Smooth muscle cell (in vitro differentiated cells): Measurements from ENCODE around the gene TMSB10. TPM values are rescaled to one million over a fixed set of nuclear protein-coding genes. Genes with fewer than 3 reads are reported as not detected.

ENCODE experiments used
- DNase-seq: peaks from one replicate; lab custom pipeline; 2025; ENCODE audit not compliant: unreplicated experiment; lab: John Stamatoyannopoulos, UW
- H2AFZ ChIP-seq: fragments of 200-600 bp; sonication (generic); 2 replicates; pipeline ENCODE4 v1.6.0; 2016; ENCODE audit warnings: antibody characterized with exemption, low read depth, mild to moderate bottlenecking
- H3F3A ChIP-seq: fragments of 200-600 bp; sonication (generic); 2 replicates; pipeline ENCODE4 v1.6.0; 2017; ENCODE audit warnings: antibody characterized with exemption, low read depth
- H3K27ac ChIP-seq: fragments of 200-600 bp; sonication (generic); 2 replicates; pipeline ENCODE4 v1.5.1; 2016; ENCODE audit warnings: low read depth, mild to moderate bottlenecking
- H3K27me3 ChIP-seq: fragments of 200-600 bp; sonication (generic); 2 replicates; pipeline ENCODE4 v1.6.1; 2016; ENCODE audit warnings: low read depth, mild to moderate bottlenecking
- H3K36me3 ChIP-seq: fragments of 200-600 bp; sonication (generic); 2 replicates; pipeline ENCODE4 v1.5.1; 2016; ENCODE audit warnings: low read depth
- H3K4me1 ChIP-seq: fragments of 200-600 bp; sonication (generic); 2 replicates; pipeline ENCODE4 v1.5.1; 2016; ENCODE audit warnings: low read depth
- H3K4me2 ChIP-seq: fragments of 200-600 bp; sonication (generic); 2 replicates; pipeline ENCODE4 v1.6.0; 2016; ENCODE audit warnings: mild to moderate bottlenecking
- H3K4me3 ChIP-seq: fragments of 200-600 bp; sonication (generic); 2 replicates; pipeline ENCODE4 v1.5.1; 2016; ENCODE audit warnings: mild to moderate bottlenecking
- H3K79me2 ChIP-seq: fragments of 200-600 bp; sonication (generic); 2 replicates; pipeline ENCODE4 v1.6.0; 2016; ENCODE audit warnings: low read depth, mild to moderate bottlenecking
- H3K9ac ChIP-seq: fragments of 200-600 bp; sonication (generic); 2 replicates; pipeline ENCODE4 v1.6.0; 2016; ENCODE audit warnings: low read depth
- H3K9me3 ChIP-seq: fragments of 200-600 bp; sonication (generic); replicated peaks from 2 replicates; pipeline ENCODE4 v1.5.1; 2016; ENCODE audit warnings: low read depth
- H4K20me1 ChIP-seq: fragments of 200-600 bp; sonication (generic); 2 replicates; pipeline ENCODE4 v1.6.0; 2016; ENCODE audit warnings: low read depth
- CTCF ChIP-seq: fragments of 200-600 bp; sonication (generic); IDR thresholded peaks from 2 replicates; pipeline ENCODE4 v1.5.1; 2017; ENCODE audit warnings: borderline replicate concordance, mild to moderate bottlenecking, antibody characterized with exemption; ENCODE audit not compliant: insufficient read depth, poor library complexity, severe bottlenecking
- WGBS: methylation state at CpG from one replicate; pipeline ENCODE4 v1.1.7; 2016; ENCODE audit warnings: low lambda C conversion rate; 5-methylcytosine and 5-hydroxymethylcytosine counted together
- polyA plus RNA-seq: library from polyadenylated mRNA; unstranded; fragments of >200 nt; fragmentation: Nextera tagmentation; extraction: Ambion mirVana; gene quantifications from 2 replicates; pipeline ENCODE4 v1.2.1, GENCODE V29; 2016
- total RNA-seq: library from RNA; depleted of rRNA; stranded (reverse); fragments of >200 nt; gene quantifications from 2 replicates; pipeline ENCODE4 v1.2.3, GENCODE V29; 2014

Gene TMSB10
- total and polyA plus RNA-seq, 2 experiments from 2014 or later: 5,517 to 8,051 TPM

GRCh38 chr2:84927275-84927627 is 21.8 kb downstream of the TMSB10 start:
- Histone ChIP-seq H3K4me3 (no peak overlapping the region), H3K79me2 (no peaks in the 10 kb centered on the region), H3K4me1 (no peaks in the 10 kb centered on the region), H3K9me3 (no peaks in the 10 kb centered on the region), H2AFZ (no peak overlapping the region), H3K27ac (no peak overlapping the region), H3K27me3 (no peaks in the 10 kb centered on the region), H3K4me2 (peak overlapping the region; percentile 85), H4K20me1 (no peaks in the 10 kb centered on the region), H3F3A (no peaks in the 10 kb centered on the region), H3K36me3 (no peaks in the 10 kb centered on the region), H3K9ac (no peak overlapping the region)
- no peak for DNase-seq
- TF ChIP-seq CTCF: no peak
- WGBS: 45% methylated on average over 3 of the region's 3 CpGs

- H3F3A ChIP-seq: no peaks in the 10 kb centered on the region
- no peaks in the 10 kb centered on the region for H4K20me1 ChIP-seq
- H3K27me3 ChIP-seq: no peaks in the 10 kb centered on the region
- no peak overlapping the region for H3K4me2 ChIP-seq
- H3K9ac ChIP-seq: no peak overlapping the region
- H3K27ac ChIP-seq: no peak overlapping the region
- H3K36me3 ChIP-seq: no peaks in the 10 kb centered on the region
- no peaks in the 10 kb centered on the region for H3K4me1 ChIP-seq
- H3K4me3 ChIP-seq: no peak overlapping the region
- no peak overlapping the region for H2AFZ ChIP-seq
- H3K9me3 ChIP-seq: no peaks in the 10 kb centered on the region
- no peak for TF ChIP-seq CTCF
- DNase-seq: no peak
- 46% methylated on average over 1 of the region's 1 CpG for WGBS
- no peaks in the 10 kb centered on the region for H3K79me2 ChIP-seq
These were observed 25.9 kb downstream of the TMSB10 start for GRCh38 chr2:84931384-84931821.

- Histone ChIP-seq H3K4me3 (no peak overlapping the region), H3K4me1 (no peaks in the 10 kb centered on the region), H2AFZ (no peak overlapping the region), H3K9ac (no peak overlapping the region), H3F3A (no peaks in the 10 kb centered on the region), H3K9me3 (no peaks in the 10 kb centered on the region), H3K27me3 (no peaks in the 10 kb centered on the region), H3K27ac (no peak overlapping the region), H3K36me3 (no peaks in the 10 kb centered on the region), H3K79me2 (no peaks in the 10 kb centered on the region), H4K20me1 (no peaks in the 10 kb centered on the region), H3K4me2 (no peak overlapping the region)
- WGBS: 83% methylated on average over 5 of the region's 5 CpGs
- DNase-seq: no peak
- TF ChIP-seq CTCF: no peak
These were observed 32.9 kb downstream of the TMSB10 start for GRCh38 chr2:84938194-84938879.

- DNase-seq: no peak
- H3K9me3 ChIP-seq: no peaks in the 10 kb centered on the region
- no peak overlapping the region for H3K27ac ChIP-seq
- no peak for TF ChIP-seq CTCF
- no peaks in the 10 kb centered on the region for H4K20me1 ChIP-seq
- no peak overlapping the region for H2AFZ ChIP-seq
- H3K36me3 ChIP-seq: no peaks in the 10 kb centered on the region
- no peak overlapping the region for H3K4me3 ChIP-seq
- no peaks in the 10 kb centered on the region for H3K4me1 ChIP-seq
- H3K9ac ChIP-seq: no peak overlapping the region
- no peaks in the 10 kb centered on the region for H3K79me2 ChIP-seq
- no peaks in the 10 kb centered on the region for H3F3A ChIP-seq
- 91% methylated on average over 9 of the region's 9 CpGs for WGBS
- H3K4me2 ChIP-seq: no peak overlapping the region
- no peaks in the 10 kb centered on the region for H3K27me3 ChIP-seq
These were observed 34.1 kb downstream of the TMSB10 start for GRCh38 chr2:84939426-84940087.
